T-cell (primary cell): ENCODE results near the gene HMG20A. TPM values are rescaled to one million over a fixed set of nuclear protein-coding genes. Genes with fewer than 3 reads are reported as not detected.

Experiments
- ATAC-seq, 4 experiments: fragments of 200-7000 bp in 3 of 4; fragments of 150-1000 bp in 1 of 4; cut with Tn5 transposase; replicated peaks in 1 of 4; 1 replicate in 3 of 4; 2 replicates in 1 of 4; pipeline ENCODE4 v1.10.0; 2021; ENCODE audit warnings: moderate library complexity in 3 of 4, mild to moderate bottlenecking in 2 of 4, moderate number of reproducible peaks in 1 of 4
- CTCF ChIA-PET, 2 donors: fragments of 300-600 bp; sonication (Branson Sonifier 250); formaldehyde crosslinking; loops; one replicate each; lab custom pipeline; 2022; ENCODE audit warnings: antibody characterized with exemption in 2 of 2; lab: Charles Lee
- POLR2A ChIA-PET, 2 donors: fragments of 300-600 bp; sonication (Branson Sonifier 250); formaldehyde crosslinking; loops; one replicate each; lab custom pipeline; 2022; ENCODE audit warnings: antibody characterized with exemption in 2 of 2; lab: Charles Lee
- DNase-seq, 35 experiments: peaks; one replicate each; pipeline versions ENCODE4 v3.0.0 to v3.0.0-alpha.2; 2013 to 2023
- H3K27ac ChIP-seq: one replicate; pipeline ENCODE4 v1.5.1; 2013; ENCODE audit warnings: low read length
- H3K27me3 ChIP-seq, 2 experiments: replicated peaks in 1 of 2; 1 replicate in 1 of 2; 2 replicates in 1 of 2; pipeline versions ENCODE4 v1.6.1 to v1.7.0; 2013; ENCODE audit warnings: low read length in 1 of 2, mixed read lengths in 1 of 2; ENCODE audit not compliant: control insufficient read depth in 2 of 2, insufficient read depth in 2 of 2; ENCODE audit errors: extremely low read depth in 1 of 2
- H3K36me3 ChIP-seq, 2 donors: 1 replicate in 1 of 2; 2 replicates in 1 of 2; pipeline versions ENCODE4 v1.6.1 to v1.7.0; 2013; ENCODE audit warnings: low read length in 1 of 2; ENCODE audit not compliant: control insufficient read depth in 2 of 2, insufficient read depth in 1 of 2; ENCODE audit errors: extremely low read depth in 1 of 2
- H3K4me1 ChIP-seq, 2 experiments: 1 replicate in 1 of 2; 2 replicates in 1 of 2; pipeline versions ENCODE4 v1.6.1 to v1.7.0; 2013; ENCODE audit warnings: low read length in 2 of 2, mixed read lengths in 1 of 2; ENCODE audit not compliant: insufficient read depth in 2 of 2, control insufficient read depth in 1 of 2; ENCODE audit errors: extremely low read depth in 1 of 2
- H3K4me3 ChIP-seq, 2 donors: 1 replicate in 1 of 2; 2 replicates in 1 of 2; pipeline versions ENCODE4 v1.5.1 to v1.7.0; 2013; ENCODE audit warnings: mild to moderate bottlenecking in 2 of 2, low read length in 1 of 2, moderate library complexity in 1 of 2; ENCODE audit not compliant: control insufficient read depth in 1 of 2; ENCODE audit errors: extremely low read depth in 1 of 2
- H3K9me3 ChIP-seq: 2 replicates; pipeline ENCODE4 v1.7.0; 2013
- H3K27ac Mint-ChIP-seq, 2 donors: one replicate each; pipeline ENCODE4 v1.8.0; 2020 to 2021; ENCODE audit warnings: mild to moderate bottlenecking in 2 of 2, mixed read lengths in 2 of 2
- H3K27me3 Mint-ChIP-seq, 2 donors: one replicate each; pipeline ENCODE4 v1.8.0; 2021 to 2022; ENCODE audit warnings: mixed read lengths in 2 of 2
- H3K36me3 Mint-ChIP-seq: one replicate; pipeline ENCODE4 v1.8.0; 2021; ENCODE audit warnings: mixed read lengths
- H3K4me1 Mint-ChIP-seq, 3 donors: one replicate each; pipeline ENCODE4 v1.8.0; 2020 to 2022; ENCODE audit warnings: mixed read lengths in 3 of 3, mild to moderate bottlenecking in 1 of 3
- H3K4me3 Mint-ChIP-seq, 3 donors: one replicate each; pipeline ENCODE4 v1.8.0; 2020 to 2022; ENCODE audit warnings: mild to moderate bottlenecking in 3 of 3, mixed read lengths in 3 of 3, moderate library complexity in 3 of 3
- H3K9me3 Mint-ChIP-seq, 3 donors: one replicate each; pipeline ENCODE4 v1.8.0; 2020 to 2022; ENCODE audit warnings: mixed read lengths in 3 of 3
- WGBS: methylation state at CpG from one replicate; pipeline ENCODE4 v1.1.5; 2013; ENCODE audit warnings: missing lambda C conversion rate; ENCODE audit not compliant: insufficient coverage; 5-methylcytosine and 5-hydroxymethylcytosine counted together
- total RNA-seq, 35 experiments: library from RNA in 6 of 35; stranded (reverse) in 6 of 35; fragments of 120-200 nt in 1 of 35; gene quantifications; one replicate each; pipeline versions ENCODE4 v1.2.1 to v1.2.4 and lab custom pipeline; 2013 to 2026

HMG20A gene
- total RNA-seq, 5 donors from 2014 or later (not counting 1 experiment from before 2014, with no cell fraction given), result 34.2 to 48.3 (median 42.0) TPM

DNA sequence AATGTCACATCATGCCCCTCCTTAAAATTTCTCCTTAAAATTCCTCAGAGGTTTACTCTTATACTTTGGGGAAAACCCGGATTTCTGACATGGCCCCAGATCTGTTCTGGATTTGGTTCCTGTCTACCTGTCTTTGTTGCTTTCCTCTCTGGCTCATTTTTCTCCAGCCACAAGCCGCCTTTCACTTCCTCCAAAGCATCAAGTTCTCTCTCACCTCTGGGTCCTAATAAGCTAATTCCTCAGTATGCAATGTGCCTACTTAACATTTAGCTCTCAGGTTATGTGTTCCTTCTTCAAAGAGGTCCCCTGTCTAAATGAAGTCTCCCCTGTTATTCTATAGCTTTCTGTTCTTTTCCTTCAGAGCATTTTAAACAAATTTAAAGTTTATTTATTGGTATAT lies 16.1 kb downstream of the HMG20A start:
- Histone ChIP-seq H3K4me1 (peaks cover 2 to 3% of the 10 kb centered on the region in 2 experiments), H3K36me3 (peaks cover 0 to 2% of the 10 kb centered on the region in 2 donors), H3K27me3 (no peaks in the 10 kb centered on the region), H3K9me3 (no peaks in the 10 kb centered on the region), H3K27ac (no peak overlapping the region), H3K4me3 (no peak overlapping the region)
- ATAC-seq (no peak), DNase-seq (no peak)
- Mint-ChIP-seq H3K27ac (peak overlapping the region in 1 of 2 donors; percentile 39), H3K36me3 (peaks cover 16% of the 10 kb centered on the region), H3K4me3 (peak overlapping the region in 1 of 3 donors; percentile 13), H3K9me3 (no peaks in the 10 kb centered on the region), H3K4me1 (peaks cover 36 to 49% (median 37%) of the 10 kb centered on the region in 3 donors), H3K27me3 (no peaks in the 10 kb centered on the region)
- ChIA-PET POLR2A (no interaction called here), CTCF (no interaction called here)
- 77% methylated on average over 2 of the region's 2 CpGs for WGBS

DNA sequence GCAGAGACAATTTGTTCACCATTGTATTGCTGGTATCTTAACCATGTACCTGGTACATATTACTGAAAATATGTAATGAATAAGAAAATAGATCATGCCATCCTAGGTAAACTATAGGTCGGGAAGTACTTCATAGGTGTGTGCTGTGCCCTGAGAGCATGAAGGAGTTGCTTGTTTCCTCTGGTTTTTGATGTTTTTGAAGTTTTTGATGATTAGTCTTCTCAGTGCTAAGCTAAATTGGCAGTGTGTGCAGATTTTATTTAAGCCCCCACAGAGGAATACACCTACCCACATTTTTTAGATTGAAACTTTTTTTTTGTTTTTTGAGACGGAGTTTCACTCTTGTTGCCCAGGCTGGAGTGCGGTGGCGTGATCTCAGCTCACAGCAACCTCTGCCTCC lies 16.6 kb downstream of the HMG20A start:
- ATAC-seq (peak in 1 of 4 experiments; percentile 18), DNase-seq (no peak)
- 58% methylated on average over 4 of the region's 4 CpGs for WGBS
- Histone ChIP-seq H3K27ac (no peak overlapping the region), H3K4me1 (peaks cover 2 to 3% of the 10 kb centered on the region in 2 experiments), H3K9me3 (no peaks in the 10 kb centered on the region), H3K36me3 (peaks cover 0 to 2% of the 10 kb centered on the region in 2 donors), H3K4me3 (no peak overlapping the region), H3K27me3 (no peaks in the 10 kb centered on the region)
- Mint-ChIP-seq H3K27me3 (no peaks in the 10 kb centered on the region), H3K4me1 (peaks cover 39 to 52% (median 39%) of the 10 kb centered on the region in 3 donors), H3K4me3 (peak overlapping the region in 1 of 3 donors; percentile 13), H3K36me3 (peaks cover 16% of the 10 kb centered on the region), H3K27ac (peak overlapping the region in 1 of 2 donors; percentile 39), H3K9me3 (no peaks in the 10 kb centered on the region)
- ChIA-PET CTCF (interaction anchor here in 1 of 2 donors (0.7 kb wide), 1 partner anchor 15 kb away, joined by 7 read pairs; no protein-coding TSS in a partner anchor), POLR2A (interaction anchor here in 1 of 2 donors (0.6 kb wide), 1 partner anchor 12 kb away, joined by 8 read pairs; no protein-coding TSS in a partner anchor)

DNA sequence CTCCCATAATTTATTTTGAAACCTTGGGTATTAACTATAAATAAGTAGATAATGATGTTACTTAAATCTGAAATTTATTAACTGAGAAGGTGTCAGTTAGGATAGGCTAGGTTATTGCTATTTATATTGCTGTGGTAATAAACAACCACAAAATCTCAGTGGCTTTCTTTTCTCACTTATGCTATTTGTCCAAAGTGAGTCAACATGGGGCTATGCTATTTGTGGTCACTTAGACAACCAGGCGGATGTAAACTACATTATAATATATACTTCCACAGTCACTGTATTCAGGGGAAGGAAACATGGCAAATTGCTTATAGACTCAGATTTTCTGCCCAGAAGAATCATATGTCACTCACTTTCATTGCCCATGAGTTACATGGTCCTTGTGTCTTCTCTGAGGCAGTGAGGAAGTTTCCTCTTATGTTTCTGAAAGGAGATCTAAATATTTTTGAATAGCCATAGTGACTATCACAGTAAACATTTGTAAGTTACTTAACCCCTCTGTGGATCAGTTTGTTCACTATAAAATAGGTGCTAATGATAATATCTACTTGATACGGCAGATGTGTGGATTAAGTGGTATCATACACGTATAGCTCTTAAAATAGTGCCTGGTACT lies 19.8 kb downstream of the HMG20A start:
- POLR2A ChIA-PET, result no interaction called here

DNA sequence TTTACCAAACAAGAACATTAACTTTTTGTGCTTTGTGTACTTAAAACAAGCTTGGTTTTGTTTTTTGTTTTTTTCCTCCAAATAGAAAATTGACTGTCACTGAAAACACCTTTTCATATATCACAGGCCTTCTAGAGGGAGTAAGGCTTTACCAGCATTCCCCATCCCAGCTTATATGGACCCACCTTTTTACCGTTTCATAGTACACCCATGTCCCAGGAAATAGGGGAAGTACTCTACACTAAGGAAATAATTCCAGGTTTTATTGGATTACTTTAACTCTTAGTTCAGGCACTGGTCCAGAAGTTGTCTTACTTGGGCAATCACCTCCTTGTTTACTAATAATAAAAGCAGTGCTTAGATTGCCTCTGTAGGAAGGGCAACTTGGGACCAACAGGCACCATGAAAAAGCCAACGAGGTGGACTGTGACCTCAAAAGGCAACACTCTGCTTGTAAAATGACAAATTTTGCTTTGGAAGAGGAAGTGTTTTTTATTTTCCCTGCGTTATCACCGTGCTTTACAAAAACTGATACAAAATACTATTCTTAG lies 26.2 kb downstream of the HMG20A start:
- H3K36me3 Mint-ChIP-seq, result peaks cover 35% of the 10 kb centered on the region
- POLR2A ChIA-PET, result no interaction called here

More for the DNA sequence above, 19.8 kb downstream of the HMG20A start:
- Histone ChIP-seq H3K27ac (no peak overlapping the region), H3K9me3 (no peaks in the 10 kb centered on the region), H3K4me3 (no peak overlapping the region), H3K27me3 (no peaks in the 10 kb centered on the region), H3K4me1 (peaks cover 3 to 5% of the 10 kb centered on the region in 2 experiments), H3K36me3 (peaks cover 0 to 2% of the 10 kb centered on the region in 2 donors)
- peaks cover 18% of the 10 kb centered on the region for H3K36me3 Mint-ChIP-seq
- no peak overlapping the region for H3K4me3 Mint-ChIP-seq
- no peak overlapping the region for H3K27ac Mint-ChIP-seq
- no peaks in the 10 kb centered on the region for H3K9me3 Mint-ChIP-seq
- no peak for ATAC-seq
- WGBS, result 83% methylated on average over 1 of the region's 3 CpGs
- H3K4me1 Mint-ChIP-seq, result peaks cover 47 to 54% (median 51%) of the 10 kb centered on the region in 3 donors
- CTCF ChIA-PET, result interaction anchor here in 1 of 2 donors (1.1 to 1.5 kb wide), 2 partner anchors 14 to 19 kb away, joined by 4 to 7 read pairs; no protein-coding TSS in a partner anchor
- H3K27me3 Mint-ChIP-seq, result no peaks in the 10 kb centered on the region
- no peak for DNase-seq

DNA sequence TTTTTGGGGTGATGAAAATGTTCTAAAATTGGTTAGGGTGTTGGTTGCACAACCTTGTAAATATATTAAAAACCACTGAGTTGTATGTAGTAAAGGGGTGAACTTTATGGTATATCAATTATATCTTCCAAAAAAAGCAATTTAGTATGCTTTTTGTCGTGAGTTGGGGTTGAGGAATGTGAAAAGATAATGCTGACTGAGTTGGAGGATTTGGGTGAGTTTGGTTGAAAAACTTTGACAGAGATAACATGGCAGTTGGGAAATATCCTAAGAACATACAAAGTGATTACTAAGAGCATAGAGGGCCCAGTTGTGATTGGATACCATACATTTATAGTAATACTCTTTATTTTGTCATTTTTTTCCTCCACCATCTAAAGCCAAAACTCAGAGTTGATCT lies 33.6 kb downstream of the HMG20A start:
- Mint-ChIP-seq H3K27me3 (no peaks in the 10 kb centered on the region), H3K4me1 (peaks cover 40 to 50% (median 47%) of the 10 kb centered on the region in 3 donors), H3K36me3 (peaks cover 15% of the 10 kb centered on the region), H3K27ac (no peak overlapping the region), H3K9me3 (no peaks in the 10 kb centered on the region), H3K4me3 (no peak overlapping the region)
- Histone ChIP-seq H3K4me3 (no peak overlapping the region), H3K36me3 (peaks cover 0 to 4% of the 10 kb centered on the region in 2 donors), H3K9me3 (no peaks in the 10 kb centered on the region), H3K27me3 (no peaks in the 10 kb centered on the region), H3K27ac (no peak overlapping the region), H3K4me1 (peaks cover 4 to 20% of the 10 kb centered on the region in 2 experiments)
- ATAC-seq (no peak), DNase-seq (no peak)
- ChIA-PET POLR2A (no interaction called here), CTCF (interaction anchor here in 1 of 2 donors (0.6 kb wide), 1 partner anchor 490 kb away, joined by 3 read pairs; no protein-coding TSS in a partner anchor)
- no CpG with 5 or more reads among the region's 1 CpG for WGBS

More for the DNA sequence above, 26.2 kb downstream of the HMG20A start:
- no peaks in the 10 kb centered on the region for H3K27me3 ChIP-seq
- Mint-ChIP-seq H3K27me3 (no peaks in the 10 kb centered on the region), H3K9me3 (no peaks in the 10 kb centered on the region), H3K4me3 (no peak overlapping the region), H3K4me1 (peaks cover 35 to 47% (median 41%) of the 10 kb centered on the region in 3 donors), H3K27ac (no peak overlapping the region)
- CTCF ChIA-PET, result interaction anchor here in 1 of 2 donors (0.6 kb wide), 1 partner anchor 55 kb away, joined by 4 read pairs; no protein-coding TSS in a partner anchor
- peaks cover 0 to 8% of the 10 kb centered on the region in 2 experiments for H3K4me1 ChIP-seq
- ATAC-seq (no peak), DNase-seq (no peak)
- H3K36me3 ChIP-seq, result peaks cover 0 to 3% of the 10 kb centered on the region in 2 donors
- H3K9me3 ChIP-seq, result no peaks in the 10 kb centered on the region
- no peak overlapping the region for H3K27ac ChIP-seq
- no CpG with 5 or more reads among the region's 4 CpGs for WGBS
- H3K4me3 ChIP-seq, result no peak overlapping the region

DNA sequence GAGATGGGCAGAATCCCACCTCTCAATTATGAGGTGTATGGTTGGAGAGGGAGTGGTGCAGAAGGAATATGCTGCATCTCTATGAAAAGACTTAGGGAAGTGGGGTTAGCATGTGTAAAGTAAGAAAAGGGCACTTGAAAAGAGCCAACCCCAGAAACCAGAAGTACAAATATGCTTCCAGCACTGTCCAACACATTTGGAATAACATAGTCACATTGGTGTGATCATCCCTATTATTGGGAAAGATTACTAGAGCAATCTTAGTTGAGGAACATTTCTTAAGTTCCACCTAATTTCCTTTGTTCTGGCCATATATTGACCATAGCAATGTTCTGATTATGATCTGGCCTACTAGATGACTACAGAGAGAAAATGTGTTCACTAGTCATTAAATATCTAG lies 34.3 kb downstream of the HMG20A start:
- ChIA-PET POLR2A (no interaction called here), CTCF (no interaction called here)
- H3K9me3 Mint-ChIP-seq, result no peaks in the 10 kb centered on the region
- peaks cover 40 to 47% (median 45%) of the 10 kb centered on the region in 3 donors for H3K4me1 Mint-ChIP-seq
- ATAC-seq (no peak), DNase-seq (no peak)
- no peak overlapping the region for H3K4me3 Mint-ChIP-seq
- H3K4me1 ChIP-seq, result peaks cover 4 to 20% of the 10 kb centered on the region in 2 experiments
- H3K27ac Mint-ChIP-seq, result no peak overlapping the region
- no peaks in the 10 kb centered on the region for H3K27me3 ChIP-seq
- H3K36me3 Mint-ChIP-seq, result peaks cover 16% of the 10 kb centered on the region
- no peaks in the 10 kb centered on the region for H3K27me3 Mint-ChIP-seq
- H3K9me3 ChIP-seq, result no peaks in the 10 kb centered on the region
- H3K36me3 ChIP-seq, result peaks cover 0 to 11% of the 10 kb centered on the region in 2 donors
- no peak overlapping the region for H3K27ac ChIP-seq
- no peak overlapping the region for H3K4me3 ChIP-seq
